Peyer's patch (tissue), 4 donors: ENCODE measurements around the gene ZNHIT1.

Experiments
- CTCF ChIP-seq, 6 experiments: fragments of 450-650 bp in 4 of 6; fragments of 200-600 bp in 2 of 6; sonication (generic) in 1 of 6; IDR thresholded peaks; one replicate each; pipeline ENCODE4 v1.5.1; 2017 to 2019; ENCODE audit warnings: antibody characterized with exemption in 6 of 6, mild to moderate bottlenecking in 3 of 6, moderate library complexity in 1 of 6
- POLR2A ChIP-seq, 2 donors: fragments of 450-650 bp; IDR thresholded peaks; one replicate each; pipeline ENCODE4 v1.5.1; 2017; ENCODE audit warnings: antibody characterized with exemption in 2 of 2, mild to moderate bottlenecking in 2 of 2, moderate library complexity in 2 of 2

- TF ChIP-seq CTCF (IDR thresholded peaks at IDR 0.05) (no peak), POLR2A (IDR thresholded peaks at IDR 0.05) (no peak)
Observed at GRCh38 chr7:101207459-101207858, 10.5 kb upstream of the ZNHIT1 start.
